Measurements from ENCODE around the gene PGLYRP4.
A peak's percentile ranks its signal among the peaks of the same experiment; 100 is the strongest.

Gene PGLYRP4

DNA sequence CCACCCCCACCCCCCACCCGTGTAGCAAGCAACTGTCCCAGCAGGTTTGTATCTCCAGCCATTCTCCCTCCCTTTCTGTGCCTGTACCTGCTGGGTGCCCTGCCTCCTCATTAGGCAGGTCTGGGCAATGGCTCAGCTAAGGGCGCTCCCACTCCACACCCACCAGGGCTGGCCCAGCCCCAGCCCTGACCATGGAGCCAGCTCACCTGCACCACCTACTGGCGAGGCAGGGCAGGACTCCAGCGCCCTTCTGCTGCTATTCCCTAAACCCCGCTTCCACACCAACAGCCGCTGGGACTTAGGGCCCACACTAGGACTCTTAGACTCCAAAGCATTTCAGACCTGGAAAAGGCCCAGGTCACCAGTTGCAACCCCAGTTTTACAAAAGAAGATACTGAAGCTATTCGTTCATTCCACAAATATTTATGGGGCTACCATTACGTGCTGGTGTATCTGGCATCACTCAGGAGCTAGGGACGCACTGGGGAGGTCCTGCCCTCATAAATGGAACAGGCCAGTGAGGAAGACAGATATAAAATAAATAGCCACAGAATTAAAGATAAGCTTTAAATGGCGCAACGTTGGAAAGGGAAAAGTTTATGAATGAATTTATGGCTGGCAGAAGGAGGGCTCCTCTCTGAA lies 59.9 kb downstream of the PGLYRP4 start:
- DNase-seq (ENCODE audit: low spot score): peak; percentile 8
